ENCODE results near the gene EIF3F. TPM values are rescaled to one million over a fixed set of nuclear protein-coding genes. Genes with fewer than 3 reads are reported as not detected.
A peak's percentile ranks its signal among the peaks of the same experiment; 100 is the strongest.

The EIF3F gene
- total RNA-seq, 1 donor from 2014 or later, result 349 TPM

GRCh38 chr11:8036002-8036802, 49.1 kb downstream of the EIF3F start:
- no peak for DNase-seq (ENCODE audit: low read depth)

GRCh38 chr11:8036986-8037385, 49.8 kb downstream of the EIF3F start:
- DNase-seq (ENCODE audit: low read depth), result no peak

GRCh38 chr11:8038393-8038792, 51.3 kb downstream of the EIF3F start:
- no peak for DNase-seq (ENCODE audit: low read depth)

GRCh38 chr11:8038811-8039529, 51.8 kb downstream of the EIF3F start:
- DNase-seq (ENCODE audit: low read depth), result no peak

GRCh38 chr11:8039530-8040260, 52.6 kb downstream of the EIF3F start:
- no peak for DNase-seq (ENCODE audit: low read depth)

GRCh38 chr11:8040261-8040920, 53.3 kb downstream of the EIF3F start:
- peak; percentile 40 for DNase-seq (ENCODE audit: low read depth)

GRCh38 chr11:8040921-8041285, 53.8 kb downstream of the EIF3F start:
- DNase-seq (ENCODE audit: low read depth), result no peak

GRCh38 chr11:8041576-8041975, 54.4 kb downstream of the EIF3F start:
- no peak for DNase-seq (ENCODE audit: low read depth)

GRCh38 chr11:8043756-8044155, 56.6 kb downstream of the EIF3F start:
- DNase-seq (ENCODE audit: low read depth), result no peak

GRCh38 chr11:8045839-8046238, 58.7 kb downstream of the EIF3F start:
- DNase-seq (ENCODE audit: low read depth), result no peak

GRCh38 chr11:8047382-8047781, 60.2 kb downstream of the EIF3F start:
- no peak for DNase-seq (ENCODE audit: low read depth)

- DNase-seq (ENCODE audit: low read depth), result peak; percentile 47
Observed at GRCh38 chr11:8049084-8049483, 61.9 kb downstream of the EIF3F start.

Other genes with a start within 250 kb of the EIF3F start
- not detected in 2 replicates for gene OR5P2, start 190.4 kb upstream of the EIF3F start, total RNA-seq
- not detected in 2 replicates for gene OR5P3, start 156.5 kb upstream of the EIF3F start, total RNA-seq
- gene OR10A6, start 56.1 kb upstream of the EIF3F start, total RNA-seq, result 0.16 TPM in 1 of 2 replicates, not detected in the other
- gene OR10A3, start 45.6 kb upstream of the EIF3F start, total RNA-seq, result 0.45 TPM in 1 of 2 replicates, not detected in the other
- gene NLRP10, start 21.9 kb upstream of the EIF3F start, total RNA-seq, result 1.3 and 2.1 TPM in 2 replicates
- gene TUB, start 93.9 kb downstream of the EIF3F start, total RNA-seq, result 15.5 and 29.3 TPM in 2 replicates
- gene RIC3, start 181.7 kb downstream of the EIF3F start, total RNA-seq, result not detected in 2 replicates